Measurements from ENCODE around the gene SNRPA. TPM values are rescaled to one million over a fixed set of nuclear protein-coding genes. Genes with fewer than 3 reads are reported as not detected.

Gene SNRPA
- total RNA-seq, 4 donors from 2014 or later = 24.5 to 56.0 (median 48.2) TPM

DNA sequence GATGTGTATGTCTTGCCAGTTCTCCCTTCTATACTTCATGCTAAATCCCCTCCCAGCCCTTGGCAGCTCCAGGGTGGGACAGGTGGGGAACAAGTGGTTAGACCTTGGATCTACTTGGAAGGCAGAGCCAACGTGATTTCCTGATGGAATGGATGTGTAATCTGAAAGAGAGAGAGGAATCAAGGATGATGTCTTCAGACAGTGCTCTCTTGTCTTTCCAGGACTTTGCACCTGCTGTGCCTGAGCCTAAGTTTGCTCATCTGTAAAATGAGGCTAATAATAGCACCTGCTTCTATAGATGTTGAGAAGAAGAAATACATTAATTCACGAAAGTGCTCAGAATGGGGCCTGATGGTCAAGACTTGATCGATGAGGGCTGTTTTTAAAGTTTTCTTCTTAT is 41.0 kb downstream of the SNRPA start:
- Histone ChIP-seq H3K27me3 (no peaks in the 10 kb centered on the region), H3K4me1 (no peaks in the 10 kb centered on the region), H3K9me3 (no peaks in the 10 kb centered on the region), H3K4me3 (no peak overlapping the region), H3K36me3 (peaks cover 0 to 67% of the 10 kb centered on the region in 2 donors), H3K27ac (no peak overlapping the region)
- no peak for ATAC-seq
- TF ChIP-seq POLR2AphosphoS5 (IDR thresholded peaks at IDR 0.05) (no peak), EP300 (IDR thresholded peaks at IDR 0.05) (no peak), POLR2A (IDR thresholded peaks at IDR 0.05) (no peak)
- TF ChIP-seq, protein P1, sequence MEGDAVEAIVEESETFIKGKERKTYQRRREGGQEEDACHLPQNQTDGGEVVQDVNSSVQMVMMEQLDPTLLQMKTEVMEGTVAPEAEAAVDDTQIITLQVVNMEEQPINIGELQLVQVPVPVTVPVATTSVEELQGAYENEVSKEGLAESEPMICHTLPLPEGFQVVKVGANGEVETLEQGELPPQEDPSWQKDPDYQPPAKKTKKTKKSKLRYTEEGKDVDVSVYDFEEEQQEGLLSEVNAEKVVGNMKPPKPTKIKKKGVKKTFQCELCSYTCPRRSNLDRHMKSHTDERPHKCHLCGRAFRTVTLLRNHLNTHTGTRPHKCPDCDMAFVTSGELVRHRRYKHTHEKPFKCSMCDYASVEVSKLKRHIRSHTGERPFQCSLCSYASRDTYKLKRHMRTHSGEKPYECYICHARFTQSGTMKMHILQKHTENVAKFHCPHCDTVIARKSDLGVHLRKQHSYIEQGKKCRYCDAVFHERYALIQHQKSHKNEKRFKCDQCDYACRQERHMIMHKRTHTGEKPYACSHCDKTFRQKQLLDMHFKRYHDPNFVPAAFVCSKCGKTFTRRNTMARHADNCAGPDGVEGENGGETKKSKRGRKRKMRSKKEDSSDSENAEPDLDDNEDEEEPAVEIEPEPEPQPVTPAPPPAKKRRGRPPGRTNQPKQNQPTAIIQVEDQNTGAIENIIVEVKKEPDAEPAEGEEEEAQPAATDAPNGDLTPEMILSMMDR (IDR thresholded peaks at IDR 0.05) = no peak
- WGBS, 2 donors (ENCODE audit: low coverage in 1 of 2) = 49 to 83% methylated on average over 2 to 3 of the region's 3 CpGs

DNA sequence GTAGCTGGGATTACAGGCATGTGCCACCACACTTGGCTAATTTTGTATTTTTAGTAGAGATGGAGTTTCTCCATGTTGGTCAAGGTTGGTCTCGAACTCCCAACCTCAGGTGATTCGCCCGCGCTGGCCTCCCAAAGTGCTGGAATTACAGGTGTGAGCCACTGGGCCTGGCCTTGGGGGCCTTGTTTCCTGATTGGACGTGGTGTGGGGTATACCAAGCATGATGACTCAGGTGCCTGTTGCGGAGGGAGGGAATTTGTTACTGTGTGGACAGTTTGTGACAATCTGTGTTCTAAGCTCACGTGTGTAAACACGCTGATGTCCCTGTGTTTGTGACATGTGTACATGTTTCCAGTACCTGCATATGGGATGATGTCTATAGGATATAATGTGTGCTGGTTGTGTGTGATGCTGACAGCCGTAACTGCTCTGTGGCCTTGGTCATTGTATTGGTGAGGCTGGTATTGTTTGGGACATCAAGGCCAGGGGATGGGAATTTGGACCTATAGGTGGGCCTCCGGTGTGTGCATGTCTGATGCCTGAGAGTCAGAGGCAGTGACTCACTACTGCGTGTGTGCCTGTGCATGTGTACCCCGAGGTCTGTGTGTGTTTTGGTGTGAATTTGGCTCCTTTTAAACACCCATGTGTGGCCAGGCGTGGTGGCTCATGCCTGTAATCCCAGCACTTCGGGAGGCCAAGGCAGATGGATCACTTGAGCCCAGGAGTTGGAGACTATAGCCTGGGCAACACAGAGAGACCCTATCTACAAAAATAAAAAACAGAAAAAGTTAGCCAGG is 46.4 kb downstream of the SNRPA start:
- no peaks in the 10 kb centered on the region for H3K27me3 ChIP-seq
- peaks cover 0 to 30% of the 10 kb centered on the region in 2 donors for H3K36me3 ChIP-seq
- no peaks in the 10 kb centered on the region for H3K9me3 ChIP-seq
- no peak for ATAC-seq
- H3K4me3 ChIP-seq = no peak overlapping the region
- WGBS, 2 donors (ENCODE audit: low coverage in 1 of 2) = 92 to 96% methylated on average over 5 of the region's 14 CpGs
- TF ChIP-seq, protein P1 (IDR thresholded peaks at IDR 0.05) = no peak
- TF ChIP-seq EP300 (IDR thresholded peaks at IDR 0.05) (no peak), POLR2A (IDR thresholded peaks at IDR 0.05) (no peak), POLR2AphosphoS5 (IDR thresholded peaks at IDR 0.05) (no peak)
- peaks cover 13 to 37% (median 24%) of the 10 kb centered on the region in 3 donors for H3K4me1 ChIP-seq
- H3K27ac ChIP-seq = peak overlapping the region; percentile 63 to 99 (median 96)

DNA sequence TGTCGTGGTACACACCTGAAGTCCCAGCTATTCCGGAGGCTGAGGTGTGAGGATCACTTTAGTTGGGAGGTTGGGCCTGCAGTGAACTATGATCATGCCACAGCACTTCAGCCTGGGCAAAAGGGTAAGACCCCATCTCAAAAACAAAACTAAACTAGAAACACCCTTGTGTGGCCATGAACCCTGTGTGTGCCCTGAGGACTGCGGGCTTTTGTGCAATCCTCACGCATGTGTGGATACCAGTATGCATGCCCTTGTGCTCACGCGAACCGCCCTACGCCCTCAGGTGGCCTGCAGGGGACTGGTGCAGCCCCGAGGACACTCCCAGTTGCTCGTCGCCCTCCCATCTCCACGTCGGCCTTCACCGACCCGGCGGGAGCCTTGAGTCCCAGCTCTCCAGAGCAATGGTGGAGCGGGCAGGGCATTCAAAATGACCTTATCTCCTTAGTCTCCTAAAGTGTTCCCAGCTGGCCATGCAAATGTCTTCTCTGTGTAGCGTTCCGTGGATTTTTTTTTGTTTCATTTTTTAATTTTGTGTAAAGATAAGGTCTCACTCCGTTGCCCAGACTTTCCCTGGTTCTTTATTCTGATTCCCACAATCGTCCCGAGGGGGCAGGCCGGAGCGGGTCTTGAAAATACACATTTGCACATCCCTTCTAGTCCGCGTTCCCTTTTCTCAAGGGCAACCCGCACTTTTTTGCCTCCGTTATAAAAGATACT is 47.1 kb downstream of the SNRPA start:
- peak overlapping the region; percentile 20 to 97 for H3K4me3 ChIP-seq
- H3K9me3 ChIP-seq = no peaks in the 10 kb centered on the region
- 0 to 6% methylated on average over 8 to 20 of the region's 28 CpGs for WGBS, 2 donors (ENCODE audit: low coverage in 1 of 2)
- peaks cover 13 to 45% (median 32%) of the 10 kb centered on the region in 3 donors for H3K4me1 ChIP-seq
- TF ChIP-seq POLR2AphosphoS5 (IDR thresholded peaks at IDR 0.05) (peak; percentile 16), POLR2A (IDR thresholded peaks at IDR 0.05) (no peak)
- TF ChIP-seq, protein P1 (IDR thresholded peaks at IDR 0.05) = peak in 3 of 4 experiments; percentile 54 to 75 (median 63)
- peak; percentile 14 for ATAC-seq
- no peaks in the 10 kb centered on the region for H3K27me3 ChIP-seq
- H3K27ac ChIP-seq = peak overlapping the region; percentile 63 to 99 (median 96)
- peaks cover 0 to 22% of the 10 kb centered on the region in 2 donors for H3K36me3 ChIP-seq

GRCh38 chr19:40798683-40799557 is 47.9 kb downstream of the SNRPA start, which contains the start of gene EGLN2:
Gene EGLN2 (plus strand): TSS chr19:40799191. CDS start chr19:40800573, 1,382 bp downstream.
- 0% methylated on average over 2 to 3 of the region's 110 CpGs for WGBS, 2 donors (ENCODE audit: low coverage in 1 of 2)
- peak; percentile 91 for ATAC-seq
- Histone ChIP-seq H3K36me3 (peaks cover 0 to 21% of the 10 kb centered on the region in 2 donors), H3K9me3 (no peaks in the 10 kb centered on the region), H3K27me3 (no peaks in the 10 kb centered on the region), H3K4me3 (peak within 1 kb of the TSS; percentile 85 to 97), H3K27ac (peak within 1 kb of the TSS; percentile 76 to 99 (median 96)), H3K4me1 (peaks cover 13 to 53% (median 40%) of the 10 kb centered on the region in 3 donors)
- TF ChIP-seq POLR2AphosphoS5 (IDR thresholded peaks at IDR 0.05) (peak; percentile 78), EP300 (IDR thresholded peaks at IDR 0.05) (no peak), POLR2A (IDR thresholded peaks at IDR 0.05) (peak; percentile 63 to 74)
- TF ChIP-seq, protein P1 (IDR thresholded peaks at IDR 0.05) = no peak
